Measurements from ENCODE around the gene XRCC1.
A peak's percentile ranks its signal among the peaks of the same experiment; 100 is the strongest.
"Not testable (repeated sequence)": the region's sequence is repeated elsewhere in the genome, so short reads cannot be mapped to it uniquely, and the experiment has no call there.

Gene XRCC1

DNA sequence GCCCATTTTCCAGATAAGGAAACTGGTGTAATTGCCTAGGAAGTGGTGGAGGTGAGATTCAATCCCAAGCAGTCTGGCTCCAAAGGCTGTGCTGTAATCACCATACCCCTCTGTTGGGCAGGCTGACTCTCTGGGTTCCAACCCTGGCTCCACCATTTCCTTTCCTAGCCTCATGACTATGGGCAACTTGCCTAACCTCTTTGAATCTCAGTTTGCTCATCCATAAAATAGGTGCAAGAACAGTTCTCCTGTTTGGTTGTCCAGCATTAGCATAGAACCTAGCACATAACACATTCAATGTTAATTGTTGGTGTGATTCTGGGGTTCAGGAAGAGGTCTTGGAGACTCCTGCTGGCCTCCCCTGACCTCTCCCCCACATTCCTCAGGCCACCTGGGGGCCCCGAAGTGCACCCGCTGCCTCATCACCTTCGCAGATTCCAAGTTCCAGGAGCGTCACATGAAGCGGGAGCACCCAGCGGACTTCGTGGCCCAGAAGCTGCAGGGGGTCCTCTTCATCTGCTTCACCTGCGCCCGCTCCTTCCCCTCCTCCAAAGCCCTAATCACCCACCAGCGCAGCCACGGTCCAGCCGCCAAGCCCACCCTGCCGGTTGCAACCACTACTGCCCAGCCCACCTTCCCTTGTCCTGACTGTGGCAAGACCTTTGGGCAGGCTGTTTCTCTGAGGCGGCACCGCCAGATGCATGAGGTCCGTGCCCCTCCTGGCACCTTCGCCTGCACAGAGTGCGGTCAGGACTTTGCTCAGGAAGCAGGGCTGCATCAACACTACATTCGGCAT, 23.3 kb upstream of the XRCC1 start:
- DNase-seq: no peak

DNA sequence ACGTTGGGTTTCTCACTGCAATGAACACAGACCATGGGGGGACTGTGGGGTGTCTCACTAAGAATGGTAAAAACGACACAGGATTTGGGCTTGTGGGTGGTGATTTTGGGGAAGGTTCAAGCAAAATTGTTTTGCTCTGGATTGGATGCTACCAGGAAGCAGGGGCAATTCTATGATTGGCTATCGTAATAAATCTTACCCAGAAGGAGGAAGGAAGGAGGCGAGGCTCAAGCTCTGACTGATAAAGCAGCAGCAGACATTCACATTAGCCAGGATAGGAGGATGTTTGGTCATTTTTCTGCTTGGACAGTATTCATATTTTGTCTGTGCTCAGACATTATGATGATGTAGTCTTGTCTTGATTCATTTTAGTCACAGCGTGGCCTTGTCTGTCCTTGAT, 22.5 kb upstream of the XRCC1 start:
- DNase-seq: no peak

DNA sequence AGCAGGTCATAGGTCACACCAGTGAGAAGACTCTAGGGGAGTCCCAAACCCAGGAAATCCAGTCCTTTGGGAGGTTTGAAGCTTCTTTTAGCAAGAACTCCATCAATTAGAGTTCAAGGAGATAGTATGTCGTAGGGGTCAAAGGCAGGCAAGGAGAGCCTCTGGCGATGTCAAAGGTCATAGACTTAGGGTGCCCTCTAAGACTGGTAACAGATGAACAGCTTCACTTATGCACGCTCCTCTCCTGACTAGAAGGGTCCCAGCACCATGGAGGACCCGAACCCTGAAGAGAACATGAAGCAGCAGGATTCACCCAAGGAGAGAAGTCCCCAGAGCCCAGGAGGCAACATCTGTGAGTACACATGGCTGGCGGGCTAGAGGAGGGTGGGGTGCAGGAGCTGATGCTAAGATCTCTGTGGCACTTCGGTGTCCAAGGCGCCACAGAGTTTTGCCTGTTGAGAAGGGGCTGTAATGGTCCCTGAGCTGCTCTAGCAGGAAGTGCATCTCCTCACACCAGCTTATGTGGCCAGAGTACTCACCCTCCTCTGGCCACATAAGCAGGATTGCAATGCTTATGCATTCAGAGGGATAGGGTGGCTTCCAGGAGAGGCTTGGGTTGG, 21.6 kb upstream of the XRCC1 start:
- no peak for DNase-seq

DNA sequence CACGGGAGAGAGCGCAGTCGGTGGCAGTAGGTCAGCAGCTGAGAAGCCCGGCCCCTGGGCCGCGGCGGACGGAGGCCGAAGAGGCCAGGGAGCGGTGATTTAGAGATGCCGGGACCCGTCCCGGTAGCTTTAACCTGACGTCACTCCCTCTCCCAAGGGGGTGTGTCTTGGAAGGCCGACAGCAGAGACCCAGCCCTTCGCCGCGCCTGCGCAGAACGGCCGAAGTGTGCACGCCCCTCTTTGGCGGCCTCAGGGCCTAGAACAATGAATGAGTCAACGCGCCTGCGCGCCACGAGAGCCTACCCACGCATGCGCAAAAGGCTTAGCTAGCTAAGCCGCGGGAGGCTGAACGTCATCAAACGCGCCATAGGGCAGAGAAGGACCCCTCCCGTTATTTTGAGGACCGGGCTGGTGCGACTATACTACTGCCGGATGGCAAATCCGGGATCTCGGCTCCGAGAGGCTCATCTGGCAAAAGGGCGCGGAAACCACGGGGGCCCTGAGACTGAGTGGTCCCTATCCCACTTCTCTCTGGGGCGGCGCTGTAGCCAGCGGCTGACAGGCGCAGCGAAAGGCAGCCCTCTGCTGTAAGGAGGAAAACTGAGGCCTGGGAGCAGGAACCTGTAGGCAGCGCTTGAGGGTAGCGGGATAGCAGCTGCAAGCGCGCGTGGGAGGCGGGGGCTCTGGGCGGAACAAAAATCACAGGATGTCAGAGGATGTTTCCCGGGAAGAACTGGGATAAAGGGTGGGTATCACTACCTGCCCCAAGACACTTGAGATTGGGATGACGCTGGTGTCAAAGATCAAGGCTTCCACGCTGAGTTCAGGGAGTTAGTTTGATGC, 20.9 kb upstream of the XRCC1 start, which contains the start of the genes IRGQ and ZNF576:
Gene IRGQ (minus strand): TSS at position 136 of the 843 bp plus-strand sequence. CDS start 796 bp downstream, outside the sequence.
Gene ZNF576 (plus strand): TSS at position 597 of the 843 bp plus-strand sequence. CDS start 514 bp downstream, outside the sequence.
- DNase-seq: peak; percentile 99

DNA sequence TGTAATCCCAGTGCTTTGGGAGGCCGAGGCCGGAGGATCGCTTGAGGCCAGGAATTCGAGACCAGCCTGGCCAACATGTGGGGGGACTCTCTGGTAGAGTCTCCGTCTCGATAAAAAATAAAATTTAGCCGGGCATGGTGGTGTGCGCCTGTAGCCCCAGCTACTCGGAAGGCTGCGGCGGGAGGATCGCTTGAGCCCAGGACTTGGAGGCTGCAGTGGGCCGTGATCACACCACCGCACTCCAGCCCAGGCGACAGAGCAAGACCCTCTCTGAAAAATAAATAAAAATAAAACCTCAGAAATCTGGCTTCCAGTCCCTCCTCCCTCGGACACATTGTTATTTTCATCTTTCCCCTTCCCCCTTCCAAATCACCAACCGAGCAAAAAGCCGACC, 20.3 kb upstream of the XRCC1 start:
- DNase-seq: no peak

DNA sequence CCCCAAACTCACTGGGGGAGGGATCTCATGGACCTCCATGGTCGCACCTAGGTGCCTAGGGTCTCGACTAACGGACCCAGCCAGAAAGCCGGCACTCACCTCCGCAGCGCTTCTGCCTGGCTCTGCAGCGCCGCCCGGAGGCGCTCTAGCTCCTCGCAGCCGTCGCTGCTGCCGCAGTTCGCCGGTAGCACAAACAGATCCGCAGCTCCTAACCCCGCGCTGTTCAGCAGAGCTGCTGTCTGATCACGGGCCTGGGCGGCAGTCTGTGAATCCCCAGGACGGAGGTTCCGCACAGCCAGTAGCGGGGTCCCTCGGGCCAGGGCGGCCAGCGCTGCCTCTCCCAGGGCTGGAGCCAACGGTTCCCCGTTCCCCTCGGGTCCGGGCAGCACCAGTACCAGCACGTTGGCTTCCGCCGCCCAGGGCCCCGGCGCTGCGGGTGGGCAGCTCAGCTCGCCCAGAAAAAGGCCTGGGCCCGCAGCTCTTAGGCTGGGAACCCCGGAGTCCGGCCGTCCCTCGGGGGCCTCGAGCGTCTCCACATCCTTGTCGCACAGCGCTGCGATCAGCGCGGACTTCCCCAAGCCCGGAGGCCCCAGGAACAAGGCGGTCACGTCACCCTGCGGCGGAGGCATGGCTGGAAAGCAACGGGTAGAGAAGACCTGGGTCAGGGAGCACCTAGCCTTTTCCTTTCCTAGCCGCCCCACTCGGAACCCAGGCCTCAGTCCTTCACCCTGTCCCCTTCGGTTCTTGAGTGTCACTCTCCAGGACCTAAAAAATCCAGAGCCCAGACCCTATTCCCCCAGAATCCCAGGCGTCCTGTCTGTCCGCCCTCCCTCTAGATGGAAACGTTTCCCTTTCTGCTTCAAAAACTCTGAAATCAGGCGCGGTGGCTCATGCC, 19.6 kb upstream of the XRCC1 start:
- peak; percentile 54 for DNase-seq

DNA sequence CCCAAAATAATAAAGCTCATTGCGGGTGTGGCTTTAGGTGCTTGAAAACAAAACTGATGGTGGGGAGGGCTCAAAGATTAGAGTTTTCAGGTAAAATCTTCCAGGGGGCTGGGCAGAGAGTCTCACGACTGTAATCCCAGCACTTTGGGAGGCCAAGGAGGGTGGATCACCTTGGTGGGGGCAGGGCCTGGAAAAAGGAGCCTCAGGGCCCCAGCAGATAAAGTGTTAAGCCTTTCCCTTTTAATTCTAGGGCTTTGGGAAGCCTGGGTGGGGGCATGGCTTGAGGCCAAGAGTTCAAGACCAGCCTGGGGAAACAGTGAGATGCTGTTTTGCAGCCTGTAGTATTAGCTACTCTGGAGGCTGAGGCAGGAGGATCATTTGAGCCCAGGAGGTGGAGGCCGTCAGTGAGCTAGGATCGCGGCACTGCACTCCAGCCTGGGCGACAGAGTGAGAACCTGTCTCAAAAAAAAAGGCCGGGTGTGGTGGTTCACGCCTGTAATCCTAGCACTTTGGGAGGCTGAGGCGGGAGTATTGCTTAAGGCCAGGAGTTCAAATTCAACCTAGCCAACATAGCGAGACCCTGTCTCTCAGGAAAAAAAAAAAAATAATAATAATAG, 18.9 kb upstream of the XRCC1 start:
- no peak for DNase-seq

DNA sequence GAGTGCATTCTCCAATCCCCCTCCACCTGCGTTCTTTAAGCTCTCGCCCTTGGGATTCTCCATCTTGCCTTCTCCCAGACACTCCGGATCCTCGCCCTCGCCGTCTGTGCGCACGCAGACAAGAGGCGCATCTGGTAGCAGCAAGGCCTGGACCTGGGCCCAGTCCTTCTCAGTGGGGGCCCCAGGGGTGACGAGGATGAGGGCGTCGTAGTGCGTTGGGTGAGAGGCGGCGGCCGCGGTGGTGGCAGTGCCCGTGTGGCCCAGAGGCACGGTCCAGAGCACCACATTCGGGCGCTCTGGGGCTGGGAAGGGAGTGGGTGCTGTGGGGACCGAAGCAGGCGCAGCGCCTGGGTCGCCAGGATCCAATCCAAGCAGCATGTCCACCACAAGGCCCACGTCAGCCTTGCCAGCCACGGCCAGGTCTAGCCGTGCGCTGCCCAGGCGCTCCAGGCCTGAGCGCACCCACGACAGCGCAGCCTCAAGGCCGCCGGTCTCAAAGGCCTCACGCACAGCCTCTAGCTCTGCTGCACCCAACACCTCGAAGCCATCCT, 17.5 kb upstream of the XRCC1 start:
- DNase-seq: no peak

DNA sequence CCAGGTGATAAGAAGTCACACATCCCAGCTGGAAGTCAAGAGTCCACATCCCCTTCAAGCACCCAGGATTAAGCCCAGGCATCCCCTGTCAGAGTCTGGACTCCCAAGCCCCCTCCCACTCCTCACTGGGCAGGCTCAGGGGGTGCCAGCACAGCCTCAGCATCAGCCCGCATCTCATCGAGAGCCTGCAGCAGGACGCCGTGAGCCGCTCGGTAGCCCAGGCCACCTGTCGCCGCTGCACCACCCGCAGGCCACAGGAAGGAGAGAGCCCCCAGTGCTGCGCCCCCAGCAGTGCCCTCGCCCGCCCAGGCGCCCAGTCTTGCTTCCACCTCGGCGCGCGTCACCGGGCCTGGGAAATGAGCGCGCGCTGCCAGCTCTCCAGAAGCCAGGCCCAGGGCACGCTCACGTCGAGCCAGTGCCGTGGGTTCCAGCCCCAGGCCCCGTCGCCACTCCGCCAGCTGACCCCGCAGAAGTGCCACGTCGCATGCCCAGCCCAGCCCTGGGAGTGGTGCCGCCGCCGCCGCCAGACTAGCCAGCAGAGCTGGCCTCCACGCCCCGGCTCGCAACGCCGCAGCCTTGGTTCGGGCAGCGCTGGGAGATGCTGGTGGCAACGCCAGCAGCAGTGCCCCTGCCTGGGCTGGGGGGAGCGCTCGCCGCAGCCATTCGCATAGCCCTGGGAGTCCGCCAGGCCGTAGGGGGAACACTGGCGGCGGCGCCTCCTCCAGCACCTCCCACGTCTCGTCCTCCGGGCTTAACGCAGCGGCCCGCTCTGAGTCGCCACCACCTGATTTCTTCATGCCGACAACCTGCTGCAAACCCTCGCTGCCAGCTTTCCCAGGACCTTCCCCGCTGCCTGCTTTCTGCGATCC, 16.8 kb upstream of the XRCC1 start:
- no peak for DNase-seq

DNA sequence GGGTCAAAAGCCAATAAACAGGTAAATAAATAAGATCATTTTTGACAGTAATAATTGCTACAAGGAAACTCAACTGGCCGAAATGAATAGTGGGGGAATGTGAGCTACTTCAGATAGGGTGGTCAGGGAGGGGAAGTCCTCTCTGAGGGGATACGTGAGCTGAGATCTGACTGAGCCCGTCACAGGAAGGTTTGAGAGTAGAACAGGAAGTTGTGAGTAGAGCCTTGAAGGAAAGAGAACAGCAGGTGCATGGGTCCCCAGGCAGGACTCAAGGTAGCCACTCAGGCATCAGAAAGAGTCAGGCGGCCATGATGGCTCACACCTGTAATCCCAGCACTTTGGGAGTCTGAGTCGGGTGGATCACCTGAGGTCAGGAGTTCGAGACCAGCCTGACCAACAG, 14.4 kb upstream of the XRCC1 start:
- no peak for DNase-seq

DNA sequence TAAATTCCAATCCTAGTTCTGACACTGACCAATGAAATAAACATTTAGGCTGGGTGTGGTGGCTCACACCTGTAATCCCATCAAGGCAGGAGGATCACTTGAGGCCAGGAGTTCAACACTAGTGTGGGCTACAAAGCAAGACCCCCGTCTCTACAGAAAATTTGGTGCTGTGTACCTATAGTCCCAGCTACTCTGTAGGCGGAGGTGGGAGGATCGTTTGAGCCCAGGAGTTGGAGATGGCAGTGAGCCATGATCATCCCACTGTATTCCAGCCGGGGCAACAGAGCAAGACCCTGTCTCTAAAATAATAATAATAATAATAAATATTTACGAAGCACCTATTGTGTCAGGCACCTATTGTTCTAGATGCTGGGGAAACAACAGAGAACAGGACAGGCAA, 13.9 kb upstream of the XRCC1 start:
- DNase-seq: no peak

DNA sequence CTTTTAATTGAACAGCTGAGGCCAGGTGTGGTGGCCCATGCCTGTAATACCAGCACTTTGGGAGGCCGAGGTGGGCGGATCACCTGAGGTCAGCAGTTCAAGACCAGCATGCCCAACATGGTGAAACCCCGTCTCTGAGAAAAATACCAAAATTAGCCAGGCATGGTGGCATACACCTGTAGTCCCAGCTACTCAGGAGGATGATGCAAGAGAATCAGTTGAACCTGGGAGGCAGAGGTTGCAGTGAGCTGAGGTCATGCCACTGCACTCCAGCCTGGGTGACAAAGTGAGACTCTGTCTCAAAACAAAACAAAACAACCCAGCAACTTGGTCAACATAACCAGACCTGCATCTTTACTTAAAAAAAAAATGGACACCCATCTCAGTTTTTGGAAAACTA, 11.7 kb upstream of the XRCC1 start:
- not testable (repeated sequence) for DNase-seq

DNA sequence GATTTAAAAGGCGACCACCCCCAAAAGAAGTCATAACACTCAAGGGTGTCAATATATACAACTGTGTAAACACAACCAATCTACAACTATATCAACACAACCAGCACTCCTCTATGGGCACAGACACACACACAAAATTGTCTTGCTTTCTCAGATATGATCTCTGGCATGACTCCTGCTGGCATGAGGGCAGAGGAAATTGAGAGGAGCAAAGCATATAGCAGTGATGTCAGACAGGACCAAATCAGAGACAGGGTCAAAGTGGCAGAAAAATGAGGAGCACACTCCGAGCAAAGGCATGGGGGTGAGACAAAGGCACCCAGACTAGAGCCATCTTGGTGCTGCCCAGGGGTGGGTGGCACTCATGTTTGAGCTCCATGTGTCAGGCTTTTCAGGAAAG, 11.0 kb upstream of the XRCC1 start:
- DNase-seq: no peak

DNA sequence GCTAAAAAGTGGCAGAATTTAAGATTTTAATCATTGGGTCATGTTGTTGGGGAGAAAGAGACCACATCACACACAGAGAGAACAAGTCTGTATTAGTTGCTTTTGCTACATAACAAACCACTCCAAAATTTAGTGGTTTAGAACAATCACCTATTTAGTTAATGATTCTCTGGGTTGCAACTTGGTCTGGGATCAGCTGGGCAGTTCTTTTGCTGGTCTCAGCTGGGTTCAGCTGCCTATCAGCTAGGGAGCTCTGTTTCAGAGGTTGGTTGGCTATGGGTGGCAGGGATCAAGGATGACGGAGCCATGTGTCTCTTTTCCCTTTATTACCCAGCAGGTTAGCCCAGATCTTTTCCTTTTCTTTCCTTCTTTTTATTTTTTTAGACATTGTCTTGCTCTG, 9.2 kb upstream of the XRCC1 start:
- no peak for DNase-seq

DNA sequence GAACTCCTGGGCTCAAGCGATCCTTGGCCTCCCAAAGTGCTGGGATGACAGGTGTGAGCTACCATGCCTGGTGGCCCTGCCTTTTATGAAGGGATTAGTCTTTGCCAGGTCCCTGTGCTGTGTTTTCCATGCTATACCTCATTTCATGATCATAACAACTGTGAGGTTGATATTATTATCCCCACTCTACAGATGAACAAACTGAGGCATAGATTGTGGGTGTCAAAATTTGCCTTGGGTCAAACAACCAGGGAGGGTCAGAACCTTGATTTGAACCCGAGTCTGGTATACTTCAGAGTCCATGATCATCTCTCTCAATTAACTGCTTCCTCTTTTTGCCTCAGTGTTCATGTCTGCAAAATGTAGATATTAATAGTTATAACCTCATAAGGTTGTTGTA, 7.2 kb upstream of the XRCC1 start:
- no peak for DNase-seq

DNA sequence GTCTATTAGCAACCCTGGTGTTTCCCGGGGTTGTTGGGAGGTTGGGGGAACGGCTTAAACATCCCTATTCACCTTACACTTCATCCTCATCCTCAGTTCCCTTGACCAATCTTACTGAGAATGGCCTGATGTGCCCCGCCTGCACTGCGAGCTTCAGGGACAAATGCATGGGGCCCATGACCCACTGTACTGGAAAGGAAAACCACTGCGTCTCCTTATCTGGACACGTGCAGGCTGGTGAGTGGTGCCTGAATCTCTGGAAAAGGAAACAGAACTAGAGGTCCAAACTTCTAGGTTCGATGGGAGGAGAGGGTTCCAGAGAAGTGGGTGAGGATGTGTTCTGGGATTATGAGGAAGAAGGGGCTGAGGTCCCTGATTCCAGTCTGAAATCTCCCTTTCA, 6.1 kb upstream of the XRCC1 start:
- DNase-seq: no peak

DNA sequence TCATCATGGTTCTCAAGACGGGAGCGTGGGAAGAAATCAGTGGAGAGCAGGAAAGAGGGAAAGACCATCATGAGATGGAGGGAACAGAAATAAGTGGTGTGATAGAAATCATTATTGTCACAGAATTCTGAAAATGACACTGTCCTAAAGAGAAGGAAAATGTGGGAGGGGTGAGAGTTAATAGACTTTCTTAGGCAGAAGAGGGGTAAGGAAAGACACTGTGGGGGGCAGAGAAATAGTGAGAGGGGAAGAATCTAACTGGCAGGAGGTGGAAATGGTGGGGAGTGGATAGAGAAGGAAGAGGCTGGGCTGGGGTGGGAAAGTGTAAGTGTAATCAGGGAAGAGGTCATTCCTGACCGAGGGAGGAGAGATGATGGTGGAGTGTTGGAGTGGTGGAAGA, 3.5 kb upstream of the XRCC1 start:
- DNase-seq: no peak

DNA sequence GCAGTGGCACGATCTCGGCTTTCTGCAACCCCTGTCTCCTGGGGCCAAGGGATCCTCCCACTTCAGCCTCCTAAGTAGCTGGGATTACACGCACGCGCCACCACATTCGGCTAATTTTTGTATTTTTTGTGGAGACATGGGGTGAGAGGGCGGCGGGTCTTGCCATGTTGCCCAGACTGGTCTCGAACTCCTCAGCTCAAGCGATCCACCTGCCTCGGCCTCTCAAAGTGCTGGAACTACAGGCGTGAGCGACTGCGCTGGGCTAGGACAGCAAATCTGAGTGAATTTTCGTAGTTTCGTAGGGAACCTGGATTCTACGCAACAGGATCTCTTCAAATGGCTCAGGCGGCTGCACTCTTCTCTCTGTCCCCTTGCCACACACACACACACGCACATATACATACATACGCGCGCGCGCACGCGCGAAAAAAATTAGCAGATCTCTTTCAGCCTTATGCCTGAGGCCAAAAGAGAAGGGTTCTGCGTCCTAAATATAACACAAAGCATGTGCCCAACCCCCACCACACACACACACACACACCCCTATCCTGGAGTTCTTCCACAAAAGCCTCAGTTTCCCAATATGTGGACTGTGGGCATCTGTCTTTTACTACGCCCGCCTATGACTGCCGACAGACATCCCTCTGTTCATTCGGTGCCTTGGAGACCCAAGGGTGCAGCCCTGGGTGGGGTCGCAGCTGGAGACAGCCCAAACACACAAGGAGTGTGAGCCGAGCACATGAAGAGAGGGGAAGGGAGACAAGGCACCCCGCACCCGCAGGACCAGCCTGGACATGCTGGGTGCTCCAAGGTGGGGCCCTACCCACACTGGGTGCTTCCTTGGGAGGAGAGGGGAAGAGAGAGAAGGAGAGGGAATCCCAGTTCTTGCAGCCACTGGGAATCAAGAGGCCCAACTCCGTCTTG, 890 bp upstream of the XRCC1 start:
- no peak for DNase-seq

DNA sequence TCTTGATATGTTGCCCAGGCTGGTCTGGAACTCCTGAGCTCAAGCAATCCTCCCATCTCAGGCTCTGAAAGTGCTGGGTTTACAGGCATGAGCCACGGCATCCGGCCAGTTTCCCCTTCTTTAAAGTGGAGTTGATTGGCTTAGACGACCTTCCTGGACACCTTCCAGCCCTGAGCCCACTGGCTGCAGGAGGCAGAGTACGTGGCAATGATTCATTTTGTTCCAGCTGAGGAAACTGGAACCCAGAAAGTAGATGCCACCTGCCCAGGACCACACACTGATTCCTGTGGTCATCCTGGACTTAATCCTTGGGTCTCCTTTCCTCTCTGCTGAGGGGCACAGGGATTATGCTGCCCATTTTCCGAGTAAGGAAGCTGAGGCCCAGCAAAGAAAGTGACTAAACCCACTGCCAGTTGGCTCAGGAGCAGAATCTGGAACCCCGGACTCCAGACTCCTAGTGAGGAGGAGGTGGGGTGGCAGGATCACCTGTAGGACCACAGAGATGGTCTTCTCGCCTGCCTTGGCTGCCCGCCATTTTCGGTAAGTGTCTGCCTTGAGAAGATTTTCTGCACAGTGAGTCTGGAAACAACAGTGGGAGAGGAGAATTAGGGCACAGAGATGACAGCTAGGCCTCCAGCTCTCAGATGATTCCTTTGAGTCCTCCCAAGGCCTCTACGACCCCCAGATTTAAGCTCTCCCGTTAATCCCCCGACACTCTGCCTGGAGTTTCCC, 737 bp downstream of the XRCC1 start:
- DNase-seq: no peak
